Activated CD8-positive, alpha-beta memory T cell treated with anti-CD3 and anti-CD28 coated beads for 48 hours (primary cell): Measurements from ENCODE around the gene PITX2.

Experiments
- DNase-seq, 3 experiments: peaks; one replicate each; pipeline ENCODE4 v3.0.0-alpha.2; 2020; ENCODE audit warnings: low read depth in 2 of 3, low spot score in 2 of 3

PITX2 gene

GRCh38 chr4:110636680-110637407 is 14.0 kb upstream of the PITX2 start:
- no peak for DNase-seq

DNA sequence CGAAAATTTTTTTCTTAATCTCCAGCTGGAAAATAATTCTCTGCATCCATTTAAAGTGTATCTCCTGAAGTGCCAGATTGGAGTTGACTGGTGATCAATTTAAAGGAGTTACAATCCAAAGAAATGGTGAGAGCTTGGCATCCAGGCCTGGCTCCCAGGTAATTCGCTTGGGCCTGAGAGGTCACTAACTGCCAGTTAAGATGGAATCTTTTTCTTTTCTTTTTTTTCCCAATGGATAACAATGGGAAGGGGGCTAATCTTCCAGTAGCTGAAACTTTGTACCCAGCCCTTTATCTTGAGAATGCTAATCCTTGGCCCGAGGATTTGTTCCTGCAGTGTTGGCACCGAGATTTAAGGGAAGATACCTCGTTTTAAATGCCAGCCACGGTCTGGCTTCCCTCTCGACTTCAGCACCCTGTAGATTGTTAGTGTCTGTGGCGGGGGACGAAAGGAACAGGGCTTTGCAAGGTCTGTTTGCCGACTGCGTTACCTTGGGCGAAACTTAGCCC is 13.3 kb upstream of the PITX2 start:
- no peak for DNase-seq

DNA sequence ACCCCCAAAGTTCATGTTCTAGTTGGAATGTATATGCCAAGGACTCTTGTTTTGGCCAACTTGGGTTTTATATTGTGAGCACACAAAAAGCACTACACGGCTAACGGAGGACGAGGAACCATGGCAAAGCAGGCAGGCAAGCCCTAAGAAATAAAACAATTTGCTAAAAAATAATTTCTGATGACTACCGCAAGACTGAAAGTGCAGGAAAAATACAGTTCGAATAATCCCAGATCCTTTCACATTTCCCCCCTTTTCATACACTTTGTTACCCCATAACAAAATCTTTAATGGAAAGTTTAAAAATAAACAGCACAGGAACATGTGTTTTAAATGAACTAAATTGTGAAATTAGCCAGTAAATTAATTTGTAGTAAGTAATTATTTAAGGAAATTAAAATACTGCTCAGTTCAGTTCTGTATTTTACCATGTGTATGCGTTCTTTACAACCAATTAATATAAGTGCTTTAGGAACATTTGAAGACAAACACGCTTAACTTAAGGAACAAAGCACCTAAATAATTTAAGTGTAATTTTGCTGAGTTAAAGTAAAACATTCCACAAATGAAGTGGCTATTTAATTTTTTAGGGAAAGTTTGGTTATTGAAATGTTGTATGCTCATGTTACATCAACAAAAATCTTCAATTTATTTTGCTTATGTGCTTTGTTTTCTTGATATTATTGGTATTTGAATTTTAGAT is 12.4 kb upstream of the PITX2 start:
- no peak for DNase-seq

- no peak for DNase-seq
Observed at GRCh38 chr4:110634350-110635162, 11.7 kb upstream of the PITX2 start.

GRCh38 chr4:110633358-110634341 is 10.8 kb upstream of the PITX2 start:
- DNase-seq, result no peak

GRCh38 chr4:110632506-110633357 is 9.9 kb upstream of the PITX2 start:
- no peak for DNase-seq

DNA sequence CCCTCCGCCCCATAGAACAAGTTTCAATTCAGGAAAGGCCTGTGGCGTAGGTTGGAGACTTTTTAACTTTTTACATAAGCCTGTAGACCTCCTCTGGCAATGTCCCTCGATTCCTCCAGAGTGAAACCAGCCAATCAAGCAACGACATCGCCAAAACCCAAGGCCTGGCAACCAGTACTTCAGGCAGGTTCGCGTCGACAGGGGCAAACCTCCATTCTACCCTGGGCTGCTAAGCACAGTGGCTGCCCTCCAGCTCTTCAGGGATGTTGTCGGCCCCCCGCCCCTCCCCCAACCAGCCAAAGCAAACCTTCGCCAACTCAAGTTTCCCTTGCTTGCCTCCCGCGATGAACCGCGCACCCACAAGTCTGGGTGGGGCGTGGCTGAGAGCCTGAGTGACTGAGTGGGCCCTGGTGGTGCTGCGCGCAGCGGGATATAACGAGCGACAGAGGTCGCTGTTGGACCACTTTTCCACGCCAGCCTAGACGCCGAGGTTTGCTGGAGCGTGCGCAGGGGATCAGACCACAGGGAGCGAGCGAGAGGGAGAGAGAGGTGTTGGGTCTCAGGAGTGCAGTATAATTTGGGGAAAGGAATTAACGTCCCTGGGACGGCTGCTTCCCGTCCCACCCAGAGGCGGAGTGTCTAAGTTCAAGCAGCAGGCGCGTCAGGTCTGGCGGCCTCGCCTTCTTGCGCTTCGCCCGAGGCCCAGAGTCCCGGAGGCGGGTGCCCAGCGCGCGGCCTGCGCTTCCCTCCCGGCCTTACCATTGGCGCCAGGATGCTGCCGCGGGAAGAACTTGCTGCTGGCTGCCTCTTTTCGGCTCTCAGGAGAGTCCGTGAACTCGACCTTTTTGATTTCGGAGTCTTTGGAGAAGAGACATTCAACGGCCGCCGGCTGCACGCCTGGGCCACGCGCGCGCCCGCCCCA is 9.0 kb upstream of the PITX2 start:
- no peak for DNase-seq

DNA sequence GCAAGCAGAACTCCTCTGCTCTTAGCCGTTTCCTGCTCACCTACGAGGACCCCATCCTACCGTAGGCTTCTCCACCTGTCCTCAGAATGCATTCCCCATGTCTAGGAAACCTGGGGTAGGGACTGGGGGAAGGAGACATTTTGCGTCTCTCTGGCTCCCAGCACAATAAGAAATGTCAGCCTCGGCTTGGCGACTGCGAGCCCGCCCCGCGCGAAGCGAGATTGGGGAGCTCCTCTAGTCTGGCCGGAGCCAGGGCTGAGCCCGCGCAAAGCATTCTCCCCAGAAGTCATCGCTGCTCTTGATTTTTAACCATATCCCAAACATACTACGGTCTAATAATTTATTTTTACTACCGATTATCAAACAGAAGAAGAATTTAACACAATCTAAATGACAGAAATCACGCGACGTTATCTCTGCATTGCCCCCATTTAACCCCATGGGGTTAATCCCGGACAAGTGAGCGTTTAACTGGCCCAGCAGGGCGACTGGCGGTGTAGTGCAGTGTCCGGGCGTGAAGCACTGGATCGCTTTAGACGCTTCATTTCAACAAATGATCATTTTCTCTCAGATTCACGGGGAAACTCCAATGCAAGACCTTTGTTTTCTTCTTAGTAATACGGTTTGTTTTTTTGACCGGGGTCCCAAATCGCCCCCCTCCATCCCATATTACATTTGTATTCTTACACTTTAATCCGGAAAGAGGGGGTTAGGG is 8.0 kb upstream of the PITX2 start:
- no peak for DNase-seq

DNA sequence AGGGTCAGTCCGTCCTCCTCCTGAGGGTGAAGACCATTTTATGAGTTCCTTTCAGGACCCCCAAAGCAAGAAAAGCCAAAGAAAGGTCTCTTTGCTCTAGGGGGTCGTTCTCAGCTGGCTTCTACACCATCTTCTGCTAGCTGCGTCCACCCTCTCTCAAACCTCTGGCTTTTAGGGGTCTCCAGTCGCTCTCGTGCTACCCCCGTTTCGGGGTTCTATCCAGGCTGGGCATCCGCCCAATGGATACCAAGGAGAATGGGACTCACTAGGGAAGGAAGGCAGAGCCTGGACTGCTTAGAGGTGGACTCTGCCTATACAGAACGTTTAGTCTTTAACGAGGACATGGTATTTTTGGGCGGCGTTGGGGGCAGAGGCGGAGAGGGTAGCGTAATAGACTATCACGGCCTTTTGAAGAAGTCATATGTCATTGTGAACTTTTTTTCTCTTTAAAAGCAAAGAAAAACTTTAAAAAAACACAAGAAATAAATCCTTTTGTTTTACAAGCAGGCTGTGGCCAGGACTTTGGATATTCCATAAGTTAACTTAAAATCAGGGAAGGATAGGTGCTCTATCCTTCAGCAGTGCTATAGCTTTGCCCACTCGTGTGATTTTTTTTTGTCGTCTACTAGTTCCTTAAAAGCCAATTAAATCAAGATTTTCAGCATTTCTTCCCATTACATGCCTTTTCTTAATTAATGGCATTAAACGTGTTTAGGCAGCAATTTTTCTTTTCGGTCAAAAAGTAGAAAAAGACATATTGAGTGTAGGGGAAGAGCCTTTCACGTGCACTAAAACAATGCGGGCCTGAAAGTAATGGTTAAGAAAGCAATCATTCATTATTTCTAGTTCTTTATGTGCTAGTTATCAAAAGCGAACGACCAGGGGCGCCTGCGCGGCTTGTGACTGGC is 7.2 kb upstream of the PITX2 start:
- no peak for DNase-seq

GRCh38 chr4:110629214-110629754 is 6.4 kb upstream of the PITX2 start:
- DNase-seq, result no peak

GRCh38 chr4:110628663-110629213 is 5.9 kb upstream of the PITX2 start:
- no peak for DNase-seq

GRCh38 chr4:110627977-110628662 is 5.2 kb upstream of the PITX2 start:
- no peak for DNase-seq

DNA sequence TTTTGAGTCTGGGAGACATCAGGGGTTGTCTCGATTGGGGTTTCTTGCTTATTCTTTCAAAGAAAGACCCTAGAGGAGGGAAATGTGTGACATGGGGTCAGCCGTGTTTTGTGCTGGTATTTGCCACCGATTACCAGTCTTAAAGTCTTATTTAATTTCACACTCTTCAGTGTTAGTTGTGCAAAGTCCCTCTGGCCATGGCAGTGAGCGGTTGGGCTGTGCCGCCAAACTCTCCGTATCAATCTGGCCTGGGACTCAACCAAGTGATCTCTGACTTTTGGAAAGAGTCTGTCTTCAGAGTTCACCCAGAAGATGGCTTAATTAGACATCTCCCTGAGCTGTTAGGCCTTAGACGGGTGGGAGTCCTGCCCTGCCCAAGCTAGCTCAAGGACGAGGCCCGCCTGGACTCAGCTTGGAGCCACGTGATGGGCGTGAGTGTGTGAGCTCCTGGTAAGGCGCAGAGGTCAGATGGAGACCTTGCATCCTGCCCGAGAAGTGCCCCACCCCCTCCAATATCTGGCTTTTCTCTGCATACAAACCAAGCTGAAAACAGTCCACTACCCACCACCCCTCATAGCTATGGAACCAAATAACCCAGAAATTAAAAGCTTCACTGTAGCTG is 3.8 kb upstream of the PITX2 start:
- DNase-seq, result no peak

DNA sequence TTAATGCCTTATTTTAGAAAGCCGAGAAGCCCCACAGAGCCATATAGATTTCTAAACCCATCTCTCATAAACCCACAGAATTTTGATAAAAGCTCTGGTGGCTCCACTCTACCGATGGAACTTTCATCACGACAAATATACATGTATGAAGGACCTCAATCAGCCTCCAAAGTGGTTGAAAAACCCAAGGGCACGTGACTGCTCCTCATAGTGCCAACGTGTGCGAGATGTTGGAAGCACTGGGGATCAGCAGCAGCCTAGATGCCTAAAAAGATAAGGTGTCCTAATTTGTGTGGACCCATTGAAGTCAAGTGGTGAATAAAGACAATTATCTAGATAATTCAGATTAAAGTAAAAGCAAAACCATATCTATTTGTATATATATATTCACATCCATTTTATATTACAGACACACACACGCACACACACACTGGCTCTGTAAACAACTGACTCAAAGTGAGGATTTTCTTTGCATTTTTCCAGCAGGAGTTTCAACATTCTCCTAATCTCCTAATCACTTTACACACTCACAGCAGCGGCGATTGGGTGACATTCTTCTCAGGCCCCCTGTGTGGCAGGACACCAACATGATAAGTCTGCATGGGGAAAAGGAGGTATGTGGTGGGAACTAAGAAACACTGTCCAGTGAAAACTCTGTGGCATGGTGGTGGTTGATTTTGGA is 2.8 kb upstream of the PITX2 start:
- DNase-seq, result no peak
